K562 (cell line): ENCODE data around the gene RPL39L. TPM values are rescaled to one million over a fixed set of nuclear protein-coding genes. Genes with fewer than 3 reads are reported as not detected.

Experiments
- ATAC-seq: fragments of 200-7000 bp; cut with Tn5 transposase; 3 replicates; pipeline ENCODE4 v1.9.1; 2020; ENCODE audit warnings: moderate library complexity
- BruUV-seq: library from RNA; stranded (reverse); fragments of 400-500 nt; replicated peaks from 2 replicates; lab custom pipeline; 2021; lab: Mats Ljungman, UMichigan
- CTCF ChIA-PET: fragments of 300-600 bp; formaldehyde crosslinking; extraction: SDS; loops from one replicate; lab custom pipeline; 2021; ENCODE audit warnings: low intra/inter-chr PET ratio; lab: Yijun Ruan, JAX
- POLR2A ChIA-PET: fragments of 300-600, 350-650 bp; sonication (Branson Sonifier 250); formaldehyde crosslinking; extraction: SDS; loops from one replicate; lab custom pipeline; 2021; ENCODE audit warnings: antibody characterized with exemption, inconsistent platforms; lab: Yijun Ruan, JAX
- DNase-seq, 4 experiments: peaks; one replicate each; pipeline versions ENCODE4 v3.0.0 to v3.0.0-alpha.2; 2011 to 2018; ENCODE audit warnings: low spot score in 3 of 4, mixed read lengths in 3 of 4; ENCODE audit errors: extremely low read depth in 1 of 4
- FAIRE-seq: peaks from 2 replicates; lab custom pipeline; 2011; peaks lifted over from hg19 to GRCh38; lab: Jason Lieb, UNC
- H2AFZ ChIP-seq: 2 replicates; pipeline ENCODE4 v1.6.0; 2011; ENCODE audit warnings: low read depth, low read length, control low read depth, inconsistent platforms
- H3K27ac ChIP-seq: fragments of 200-600 bp; 3 replicates; pipeline ENCODE4 v1.8.0; 2011; ENCODE audit warnings: low read depth, mild to moderate bottlenecking, control low read depth, inconsistent platforms, low read length, moderate library complexity, mixed read lengths; ENCODE audit errors: extremely low read depth
- H3K27me3 ChIP-seq, 2 experiments: fragments of 300-600 bp in 1 of 2; 2 replicates in 1 of 2; 3 replicates in 1 of 2; pipeline versions ENCODE4 v1.6.0 to v1.8.0; 2011; ENCODE audit warnings: inconsistent platforms in 2 of 2, low read length in 2 of 2, mild to moderate bottlenecking in 1 of 2, mixed read lengths in 1 of 2, moderate library complexity in 1 of 2; ENCODE audit not compliant: control insufficient read depth in 2 of 2, insufficient read depth in 2 of 2
- H3K36me3 ChIP-seq: fragments of 300-600 bp; 3 replicates; pipeline ENCODE4 v1.8.0; 2011; ENCODE audit warnings: mild to moderate bottlenecking, low read length, inconsistent platforms; ENCODE audit not compliant: control insufficient read depth, insufficient read depth
- H3K4me1 ChIP-seq, 2 experiments: fragments of 200-600 bp in 1 of 2; replicated peaks in 1 of 2; 2 replicates in 1 of 2; 3 replicates in 1 of 2; pipeline versions ENCODE4 v1.5.1 to v1.8.0; 2011; ENCODE audit warnings: inconsistent platforms in 2 of 2, low read length in 2 of 2, mild to moderate bottlenecking in 1 of 2, mixed read lengths in 1 of 2, moderate library complexity in 1 of 2; ENCODE audit not compliant: control insufficient read depth in 2 of 2, insufficient read depth in 2 of 2
- H3K4me2 ChIP-seq: 2 replicates; pipeline ENCODE4 v1.6.1; 2011; ENCODE audit warnings: low read length, control low read depth, inconsistent platforms, mixed read lengths; ENCODE audit not compliant: insufficient read depth
- H3K4me3 ChIP-seq: fragments of 200-600 bp; sonication (generic), shearing (Covaris generic); 2 replicates; pipeline ENCODE4 v1.5.1; 2016; ENCODE audit warnings: control low read depth, inconsistent platforms
- H3K79me2 ChIP-seq: fragments of 200-600 bp; 3 replicates; pipeline ENCODE4 v1.8.0; 2011; ENCODE audit warnings: low read length, inconsistent platforms; ENCODE audit not compliant: control insufficient read depth, insufficient read depth
- H3K9ac ChIP-seq, 2 experiments: 2 replicates each; pipeline versions ENCODE4 v1.6.0 to v1.6.1; 2011; ENCODE audit warnings: low read depth in 2 of 2, low read length in 2 of 2, control low read depth in 1 of 2, inconsistent platforms in 1 of 2, mild to moderate bottlenecking in 1 of 2, mixed read lengths in 1 of 2; ENCODE audit not compliant: insufficient read depth in 1 of 2
- H3K9me1 ChIP-seq: one replicate; pipeline ENCODE4 v1.6.0; 2011; ENCODE audit warnings: inconsistent platforms, mild to moderate bottlenecking, low read length, moderate library complexity; ENCODE audit not compliant: control insufficient read depth, insufficient read depth
- H3K9me3 ChIP-seq: replicated peaks from 2 replicates; pipeline ENCODE4 v1.5.1; 2011; ENCODE audit warnings: low read depth, low read length, inconsistent platforms; ENCODE audit not compliant: control insufficient read depth, insufficient read depth
- H4K20me1 ChIP-seq: replicated peaks from 2 replicates; pipeline ENCODE4 v1.6.1; 2011; ENCODE audit warnings: low read length, inconsistent platforms, mixed read lengths; ENCODE audit not compliant: control insufficient read depth, insufficient read depth
- ATF2 ChIP-seq: sonication (generic); formaldehyde crosslinking; IDR thresholded peaks from 2 replicates; pipeline ENCODE4 v1.8.1; 2022; ENCODE audit warnings: missing genetic modification reagents
- C11orf30 ChIP-seq: fragments of 450-650 bp; IDR thresholded peaks from 2 replicates; pipeline ENCODE4 v1.6.1; 2016; ENCODE audit warnings: low read depth, mild to moderate bottlenecking
- CCNT2 ChIP-seq: IDR thresholded peaks from 2 replicates; pipeline ENCODE4 v1.6.1; 2011; ENCODE audit warnings: borderline replicate concordance, low read depth, mild to moderate bottlenecking, moderate library complexity, mixed read lengths, low read length; ENCODE audit not compliant: insufficient read length; ENCODE audit errors: extremely low read depth
- ELF2 ChIP-seq: fragments of 250-450 bp; sonication (Bioruptor Pico); IDR thresholded peaks from 2 replicates; pipeline ENCODE4 v1.5.0; 2021; ENCODE audit warnings: mild to moderate bottlenecking
- GABPB2 ChIP-seq: fragments of 250-450 bp; sonication (Bioruptor Pico); conservative IDR thresholded peaks from 2 replicates; pipeline ENCODE4 v1.5.1; 2021; ENCODE audit warnings: mild to moderate bottlenecking
- IFI16 ChIP-seq: fragments of 250-450 bp; sonication (Bioruptor Pico); IDR thresholded peaks from 2 replicates; pipeline ENCODE4 v2.1.2; 2022; ENCODE audit warnings: mild to moderate bottlenecking, inconsistent platforms
- MAFF ChIP-seq: IDR thresholded peaks from 2 replicates; pipeline ENCODE4 v1.6.1; 2012; ENCODE audit warnings: low read length, improper control_type of control experiment
- MAFG ChIP-seq: fragments of 450-650 bp; conservative IDR thresholded peaks from 2 replicates; pipeline ENCODE4 v1.6.1; 2016; ENCODE audit warnings: missing genetic modification characterization, missing compliant biosample characterization
- MAFK ChIP-seq: IDR thresholded peaks from 2 replicates; pipeline ENCODE4 v1.6.1; 2011; ENCODE audit warnings: low read length, improper control_type of control experiment
- MAX ChIP-seq: sonication (generic); formaldehyde crosslinking; IDR thresholded peaks from 2 replicates; pipeline ENCODE4 v1.9.0; 2022; ENCODE audit warnings: mild to moderate bottlenecking, missing genetic modification reagents
- PTTG1 ChIP-seq: fragments of 450-650 bp; IDR thresholded peaks from 2 replicates; pipeline ENCODE4 v1.6.1; 2016; ENCODE audit warnings: low read depth, mild to moderate bottlenecking, missing genetic modification characterization, missing compliant biosample characterization
- SP1 ChIP-seq: sonication (generic); formaldehyde crosslinking; IDR thresholded peaks from 2 replicates; pipeline ENCODE4 v1.8.1; 2022; ENCODE audit warnings: mild to moderate bottlenecking, missing genetic modification reagents
- SPI1 ChIP-seq: IDR thresholded peaks from 2 replicates; pipeline ENCODE4 v1.6.1; 2011; ENCODE audit warnings: low read depth, low read length, control low read depth, borderline replicate concordance
- ZNF311 ChIP-seq: fragments of 250-450 bp; sonication (Bioruptor Pico); IDR thresholded peaks from 2 replicates; pipeline ENCODE4 v1.4.0; 2020; ENCODE audit warnings: mild to moderate bottlenecking, moderate library complexity
- ZNF316 ChIP-seq: fragments of 450-650 bp; IDR thresholded peaks from 2 replicates; pipeline ENCODE4 v1.6.1; 2016
- WGBS: fragments of 100-300 bp; shearing (Covaris generic); methylation state at CpG from one replicate; pipeline ENCODE4 v1.1.6; 2016; ENCODE audit warnings: low coverage, mixed read lengths; ENCODE audit not compliant: insufficient coverage; ENCODE audit errors: missing lambda C conversion rate; 5-methylcytosine and 5-hydroxymethylcytosine counted together
- in situ Hi-C: fragments of 300-500 bp; cut with MboI; formaldehyde crosslinking; loops from 4 replicates; pipeline ENCODE4 v1.15.0; 2018; ENCODE audit warnings: inconsistent platforms, mixed read lengths
- intact Hi-C: fragments of 100-400 bp; cut with micrococcal nuclease; formaldehyde crosslinking; loops from 2 replicates; pipeline ENCODE4 v1.14.2; 2022
- polyA plus RNA-seq, 8 experiments: library from polyadenylated mRNA; depleted of rRNA in 4 of 8; stranded (reverse) in 5 of 8; unstranded in 3 of 8; fragments of >200 nt; fragmentation: Nextera tagmentation in 2 of 8; fragmentation: Illumina TruSeq in 1 of 8; extraction: Ambion mirVana in 2 of 8; extraction: Trizol in 1 of 8; gene quantifications; 2 replicates each; pipeline versions ENCODE4 v1.2.1 to v1.2.3, GENCODE V29; 2011 to 2014; ENCODE audit warnings: inconsistent platforms in 1 of 8, missing spikeins in 1 of 8
- total RNA-seq, 7 experiments: library from RNA; depleted of rRNA in 6 of 7; stranded (reverse); fragments of >200 nt in 6 of 7; fragmentation: Illumina TruSeq in 2 of 7; extraction: Trizol in 2 of 7; gene quantifications; 2 replicates each; pipeline versions ENCODE4 v1.2.1 to v1.2.3, GENCODE V29; 2011 to 2021; ENCODE audit warnings: low replicate concordance in 1 of 7

RPL39L gene
- total and polyA plus RNA-seq, 9 of the 15 experiments (the other 6 are each of a cell fraction or from before 2014, with no cell fraction given) = 15.0 to 122 (median 45.5) TPM

- in situ Hi-C loops (no loop called here), intact Hi-C loops (no loop called here)
- ATAC-seq (peak; percentile 67), DNase-seq (peak in 2 of 4 experiments; percentile 20 to 34), FAIRE-seq (no peak)
- H3K9ac ChIP-seq = no peak overlapping the region; a peak in 1 of 4 replicates
- POLR2A ChIA-PET = no interaction called here
- H3K36me3 ChIP-seq = peaks cover 85% of the 10 kb centered on the region
- H3K4me3 ChIP-seq = no peak overlapping the region
- peaks cover 3% of the 10 kb centered on the region for H3K9me1 ChIP-seq
- 55% methylated on average over 5 of the region's 5 CpGs for WGBS
- BruUV-seq = no TSS peak
- 0 out of 2 replicates have a peak overlapping the region, but pooled peaks have one; percentile 28 for H2AFZ ChIP-seq
- H3K79me2 ChIP-seq = no peaks in the 10 kb centered on the region
- TF ChIP-seq ELF2 (CRISPR knock-in tag) = 0 out of 2 replicates have a peak, but pooled peaks have one; percentile 17
- TF ChIP-seq SP1 (CRISPR knock-in tag) = 0 out of 2 replicates have a peak, but pooled peaks have one; percentile 16
- peak; percentile 41; the same call in 1 of the 2 replicates for TF ChIP-seq MAFK
- TF ChIP-seq SPI1 = 0 out of 2 replicates have a peak, but pooled peaks have one; percentile 17
- peak; percentile 64; the same call in 1 of the 2 replicates for TF ChIP-seq C11orf30
- peak; percentile 72 for TF ChIP-seq ZNF316
- TF ChIP-seq MAFF = peak; percentile 28; the same call in 1 of the 2 replicates
- TF ChIP-seq MAFG (tag) = peak; percentile 63
- TF ChIP-seq MAX (CRISPR knock-in tag) = 0 out of 2 replicates have a peak, but pooled peaks have one; percentile 39
- no peak for TF ChIP-seq ZNF311 (CRISPR knock-in tag)
- TF ChIP-seq ATF2 = no peak
- no peak for TF ChIP-seq CCNT2
- TF ChIP-seq IFI16 = no peak
- TF ChIP-seq GABPB2 (CRISPR knock-in tag) = no peak
- no peak for TF ChIP-seq PTTG1 (tag)
- H3K4me2 ChIP-seq = no peak overlapping the region
- H3K27ac ChIP-seq = peak overlapping the region; percentile 50; the same call in 1 of the 3 replicates
- CTCF ChIA-PET = no interaction called here
- H4K20me1 ChIP-seq = 0 out of 2 replicates have a peak, but pooled peaks cover 3% of the 10 kb centered on the region
- no peaks in the 10 kb centered on the region for H3K9me3 ChIP-seq
- H3K27me3 ChIP-seq = no peaks in the 10 kb centered on the region
- peaks cover 3 to 8% of the 10 kb centered on the region in 2 experiments; a peak in 4 of 5 replicates for H3K4me1 ChIP-seq
Measured at GRCh38 chr3:187072511-187072910, 66.8 kb downstream of the RPL39L start.
